ENCODE measurements around the gene PHF20. TPM values are rescaled to one million over a fixed set of nuclear protein-coding genes. Genes with fewer than 3 reads are reported as not detected.
"Not testable (repeated sequence)": the region's sequence is repeated elsewhere in the genome, so short reads cannot be mapped to it uniquely, and the experiment has no call there.

PHF20 gene
- 16.7 and 24.1 TPM in 2 replicates for total RNA-seq (2014; rRNA removed; shearing (Covaris generic))

DNA sequence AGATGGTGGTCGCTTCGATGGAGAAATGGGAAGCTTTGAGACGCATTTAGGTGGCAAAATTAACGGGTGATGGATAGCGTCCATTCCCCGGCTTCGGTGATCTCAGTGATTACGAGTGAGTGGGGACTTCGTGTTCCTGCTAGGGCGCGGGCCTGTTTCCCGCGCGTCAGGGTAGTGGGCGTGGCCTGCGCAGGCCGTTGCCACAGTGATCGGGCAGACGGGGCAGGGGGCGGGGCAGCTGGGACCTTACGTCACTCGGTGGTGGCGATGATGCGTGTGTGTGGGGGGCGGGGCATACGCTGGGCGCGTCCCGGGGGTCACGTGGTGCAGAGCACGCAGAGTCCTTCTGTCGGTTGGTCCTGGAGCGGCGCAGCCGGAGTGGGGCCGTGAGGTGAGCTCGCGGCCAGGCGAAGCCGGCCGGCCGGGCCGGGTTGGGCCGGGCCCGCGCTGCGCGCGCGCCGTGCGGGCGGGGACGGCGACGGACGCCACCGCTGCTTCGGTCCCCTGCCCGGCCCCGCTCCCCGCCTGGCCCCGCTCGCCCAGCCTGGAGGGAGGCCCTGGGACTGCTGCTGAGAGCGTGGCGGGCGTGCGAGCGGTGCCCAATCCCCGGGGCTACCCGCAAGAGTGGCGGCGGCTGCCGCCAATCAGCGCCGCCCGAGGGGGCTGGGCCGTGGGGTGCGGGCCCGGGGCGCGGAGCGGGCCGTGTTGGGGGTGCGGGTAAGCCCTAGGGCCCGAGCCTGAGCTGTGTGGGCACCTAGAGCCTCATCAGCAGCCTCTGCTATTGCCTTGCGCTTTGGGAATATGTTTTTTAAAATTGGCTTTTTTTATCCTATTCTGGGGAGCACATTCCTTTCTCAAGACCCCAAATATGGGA lies at the start of gene PHF20:
TSS of gene PHF20 (plus strand) at position 327 of the 874 bp plus-strand sequence. CDS start 29,508 bp downstream, outside the sequence.
- peak within 1 kb of the TSS; percentile 81 for H3K4me3 ChIP-seq
- peak; percentile 75 to 99 for DNase-seq (ENCODE audit: low read depth in 1 of 2, low spot score in 2 of 2)
- peak within 1 kb of the TSS; percentile 78 for H3K27ac ChIP-seq
- H3K4me1 ChIP-seq (replicated peaks): peaks cover 26% of the 10 kb centered on the region
- H3K27me3 ChIP-seq (replicated peaks): no peaks in the 10 kb centered on the region
- peaks cover 21% of the 10 kb centered on the region for H3K36me3 ChIP-seq
- no peaks in the 10 kb centered on the region for H3K9me3 ChIP-seq (replicated peaks)

DNA sequence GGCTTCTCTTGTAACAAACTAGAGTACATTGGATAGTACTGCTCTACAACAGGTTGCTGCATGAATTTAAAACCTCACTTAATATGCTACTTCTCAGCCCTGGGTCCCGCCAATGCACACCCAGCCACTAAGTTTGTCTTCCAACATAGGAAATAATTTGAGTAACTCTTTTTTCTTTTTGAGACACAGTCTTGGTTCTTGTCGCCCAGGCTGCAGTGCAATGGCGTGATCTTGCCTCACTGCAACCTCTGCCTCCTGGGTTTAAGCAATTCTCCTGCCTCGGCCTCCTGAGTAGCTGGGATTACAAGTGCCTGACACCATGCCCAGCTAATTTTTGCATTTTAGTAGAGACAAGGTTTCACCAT lies 48.6 kb upstream of the PHF20 start:
- H3K4me3 ChIP-seq; H3K4me1 ChIP-seq (replicated peaks); H3K27me3 ChIP-seq (replicated peaks); H3K27ac ChIP-seq; H3K9me3 ChIP-seq (replicated peaks); DNase-seq (ENCODE audit: low read depth in 1 of 2, low spot score in 2 of 2): not testable (repeated sequence)
- peaks cover 100% of the 10 kb centered on the region for H3K36me3 ChIP-seq

DNA sequence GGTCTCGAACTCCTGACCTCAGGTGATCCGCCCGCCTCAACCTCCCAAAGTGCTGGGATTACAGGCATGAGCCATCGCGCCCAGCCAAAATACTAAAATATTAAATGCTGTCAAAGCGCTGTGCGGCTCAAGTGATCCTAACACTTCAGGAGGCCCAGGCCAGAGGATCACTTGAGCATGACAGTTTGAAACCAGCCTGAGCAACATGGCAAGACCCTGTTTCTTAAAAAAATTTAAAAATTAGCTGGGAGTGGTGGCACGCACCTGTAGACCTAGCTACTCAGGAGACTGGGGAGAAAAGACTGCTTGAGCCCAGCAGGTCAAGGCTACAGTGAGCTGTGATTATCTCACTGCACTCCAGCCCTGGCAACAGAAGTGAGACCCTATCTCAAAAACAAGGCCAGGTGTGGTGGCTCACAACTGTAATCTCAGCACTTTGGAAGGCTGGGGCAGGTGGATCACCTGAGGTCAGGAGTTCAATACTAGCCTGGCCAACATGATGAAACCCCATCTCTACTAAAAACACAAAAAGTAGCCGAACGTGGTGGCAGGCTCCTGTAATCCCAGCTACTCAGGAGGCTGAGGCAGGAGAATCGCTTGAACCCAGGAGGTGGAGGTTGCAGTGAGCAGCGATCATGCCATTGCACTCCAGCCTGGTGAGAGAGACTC lies 48.0 kb upstream of the PHF20 start:
- H3K36me3 ChIP-seq: peaks cover 100% of the 10 kb centered on the region
- not testable (repeated sequence) for H3K4me3 ChIP-seq; H3K4me1 ChIP-seq (replicated peaks); DNase-seq (ENCODE audit: low read depth in 1 of 2, low spot score in 2 of 2); H3K27ac ChIP-seq; H3K27me3 ChIP-seq (replicated peaks); H3K9me3 ChIP-seq (replicated peaks)

- H3K4me3 ChIP-seq: no peak overlapping the region
- no peaks in the 10 kb centered on the region for H3K27me3 ChIP-seq (replicated peaks)
- peaks cover 100% of the 10 kb centered on the region for H3K36me3 ChIP-seq
- no peak for DNase-seq (ENCODE audit: low read depth in 1 of 2, low spot score in 2 of 2)
- H3K4me1 ChIP-seq (replicated peaks): no peaks in the 10 kb centered on the region
- no peak overlapping the region for H3K27ac ChIP-seq
- no peaks in the 10 kb centered on the region for H3K9me3 ChIP-seq (replicated peaks)
Observed at GRCh38 chr20:35724321-35725230, 47.2 kb upstream of the PHF20 start.

GRCh38 chr20:35726842-35727711 lies 44.7 kb upstream of the PHF20 start:
- no peaks in the 10 kb centered on the region for H3K4me1 ChIP-seq (replicated peaks)
- DNase-seq (ENCODE audit: low read depth in 1 of 2, low spot score in 2 of 2): no peak
- no peak overlapping the region for H3K4me3 ChIP-seq
- H3K9me3 ChIP-seq (replicated peaks): no peaks in the 10 kb centered on the region
- H3K27ac ChIP-seq: no peak overlapping the region
- no peaks in the 10 kb centered on the region for H3K27me3 ChIP-seq (replicated peaks)
- peaks cover 100% of the 10 kb centered on the region for H3K36me3 ChIP-seq

DNA sequence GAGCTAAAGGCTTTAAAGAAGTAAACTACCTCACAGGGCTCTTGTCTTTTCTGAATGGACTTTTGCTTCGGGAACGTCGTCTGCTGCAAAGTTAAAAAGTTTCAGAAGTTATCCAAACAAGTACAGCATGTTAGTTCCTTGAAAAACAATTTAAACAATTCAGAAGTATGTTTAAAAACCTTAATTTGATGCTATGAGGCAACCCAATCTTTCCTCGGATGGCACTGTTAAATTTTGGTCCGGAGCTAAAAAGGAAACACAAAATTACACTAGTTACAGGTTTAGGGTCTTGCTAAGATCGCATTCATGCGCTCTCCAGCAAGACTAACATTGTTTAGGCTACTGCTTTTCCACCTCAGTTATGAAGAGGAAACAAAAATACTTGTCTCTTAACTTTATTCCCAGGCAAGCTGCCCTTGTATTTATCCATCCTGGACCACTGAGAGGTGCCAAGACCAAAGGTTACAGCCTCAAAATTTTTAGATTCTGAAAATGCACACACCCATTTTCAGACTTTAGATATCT lies 42.5 kb upstream of the PHF20 start:
- Histone ChIP-seq H3K36me3 (peaks cover 100% of the 10 kb centered on the region), H3K9me3 (replicated peaks) (no peaks in the 10 kb centered on the region), H3K27me3 (replicated peaks) (no peaks in the 10 kb centered on the region), H3K4me3 (no peak overlapping the region), H3K27ac (no peak overlapping the region), H3K4me1 (replicated peaks) (no peaks in the 10 kb centered on the region)
- no peak for DNase-seq (ENCODE audit: low read depth in 1 of 2, low spot score in 2 of 2)

GRCh38 chr20:35729836-35730582 lies 41.8 kb upstream of the PHF20 start:
- Histone ChIP-seq H3K4me3 (no peak overlapping the region), H3K27me3 (replicated peaks) (no peaks in the 10 kb centered on the region), H3K27ac (no peak overlapping the region), H3K9me3 (replicated peaks) (no peaks in the 10 kb centered on the region), H3K4me1 (replicated peaks) (no peaks in the 10 kb centered on the region), H3K36me3 (peaks cover 100% of the 10 kb centered on the region)
- DNase-seq (ENCODE audit: low read depth in 1 of 2, low spot score in 2 of 2): no peak

- H3K27ac ChIP-seq: no peak overlapping the region
- no peaks in the 10 kb centered on the region for H3K9me3 ChIP-seq (replicated peaks)
- no peak overlapping the region for H3K4me3 ChIP-seq
- H3K36me3 ChIP-seq: peaks cover 100% of the 10 kb centered on the region
- no peak for DNase-seq (ENCODE audit: low read depth in 1 of 2, low spot score in 2 of 2)
- H3K4me1 ChIP-seq (replicated peaks): no peaks in the 10 kb centered on the region
- no peaks in the 10 kb centered on the region for H3K27me3 ChIP-seq (replicated peaks)
Observed at GRCh38 chr20:35730583-35731468, 41.0 kb upstream of the PHF20 start.

DNA sequence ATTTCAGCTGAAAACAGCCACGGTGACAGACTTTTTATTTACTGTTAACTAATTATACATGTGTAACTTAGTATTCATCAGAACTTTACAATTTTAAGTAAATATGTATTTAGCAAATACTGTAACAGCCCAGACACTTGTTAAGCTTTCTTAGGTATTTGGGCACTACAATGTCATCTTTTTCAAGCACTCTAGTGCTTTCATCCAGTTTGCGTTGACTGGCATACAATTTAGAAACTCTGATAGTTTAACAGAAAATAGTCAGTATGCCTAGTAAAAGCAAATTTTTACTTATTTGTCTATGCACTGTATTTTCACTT lies 40.4 kb upstream of the PHF20 start:
- H3K27ac ChIP-seq: no peak overlapping the region
- DNase-seq (ENCODE audit: low read depth in 1 of 2, low spot score in 2 of 2): no peak
- no peaks in the 10 kb centered on the region for H3K9me3 ChIP-seq (replicated peaks)
- no peak overlapping the region for H3K4me3 ChIP-seq
- peaks cover 100% of the 10 kb centered on the region for H3K36me3 ChIP-seq
- no peaks in the 10 kb centered on the region for H3K27me3 ChIP-seq (replicated peaks)
- H3K4me1 ChIP-seq (replicated peaks): no peaks in the 10 kb centered on the region

DNA sequence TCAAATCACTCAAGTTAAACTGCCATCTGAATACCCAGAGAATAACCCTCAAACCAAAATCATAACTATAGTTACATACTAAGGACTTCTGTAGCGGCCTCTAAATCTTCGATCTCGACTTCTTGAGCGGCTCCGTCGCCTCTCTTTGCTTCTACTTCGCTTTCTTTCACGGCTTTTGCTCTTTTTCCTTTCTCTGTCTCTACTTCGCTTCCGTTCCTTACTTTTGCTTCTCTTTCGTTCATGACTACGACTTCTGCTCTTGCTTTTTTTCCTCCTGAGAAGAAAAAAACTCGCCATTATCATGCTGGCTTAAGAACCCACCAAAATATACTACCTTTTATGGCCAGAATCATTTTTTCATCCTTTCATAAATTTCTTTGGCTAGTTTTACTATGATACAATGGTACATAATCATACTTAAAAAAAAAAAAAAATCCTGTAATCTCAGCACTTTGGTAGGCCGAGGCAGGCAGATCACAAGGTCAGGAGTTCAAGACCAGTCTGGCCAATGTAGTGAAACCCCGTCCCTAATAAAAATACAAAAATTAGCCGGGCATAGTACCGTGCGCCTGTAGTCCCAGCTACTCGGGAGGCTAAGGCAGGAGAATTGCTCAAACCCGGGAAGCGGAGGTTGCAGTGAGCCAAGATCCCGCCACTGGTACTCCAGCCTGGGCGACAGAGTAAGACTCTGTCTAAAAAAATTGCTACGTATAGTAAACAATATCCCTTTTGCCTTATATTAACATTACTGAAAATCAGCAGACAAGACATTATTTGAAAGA lies 39.8 kb upstream of the PHF20 start:
- no peaks in the 10 kb centered on the region for H3K9me3 ChIP-seq (replicated peaks)
- H3K4me1 ChIP-seq (replicated peaks): no peaks in the 10 kb centered on the region
- peaks cover 100% of the 10 kb centered on the region for H3K36me3 ChIP-seq
- no peaks in the 10 kb centered on the region for H3K27me3 ChIP-seq (replicated peaks)
- DNase-seq (ENCODE audit: low read depth in 1 of 2, low spot score in 2 of 2): no peak
- H3K4me3 ChIP-seq: no peak overlapping the region
- H3K27ac ChIP-seq: no peak overlapping the region

DNA sequence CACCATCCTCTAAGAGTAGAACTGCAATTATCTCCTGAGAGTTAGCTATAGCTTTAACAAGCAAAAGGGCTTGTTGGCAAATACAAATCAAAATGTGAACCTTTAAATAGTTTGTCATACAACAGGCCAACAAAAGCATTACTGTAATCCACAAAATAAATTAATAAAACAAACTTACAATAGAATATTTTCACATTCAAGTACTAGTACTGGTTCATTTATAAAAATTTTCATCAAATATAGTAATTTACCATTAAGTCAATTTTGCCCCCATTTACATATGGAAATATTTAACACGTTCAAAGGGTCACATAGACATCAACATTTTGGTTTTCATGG lies 39.2 kb upstream of the PHF20 start:
- no peak for DNase-seq (ENCODE audit: low read depth in 1 of 2, low spot score in 2 of 2)
- H3K27ac ChIP-seq: no peak overlapping the region
- no peaks in the 10 kb centered on the region for H3K4me1 ChIP-seq (replicated peaks)
- H3K27me3 ChIP-seq (replicated peaks): no peaks in the 10 kb centered on the region
- H3K9me3 ChIP-seq (replicated peaks): no peaks in the 10 kb centered on the region
- H3K36me3 ChIP-seq: peaks cover 100% of the 10 kb centered on the region
- H3K4me3 ChIP-seq: no peak overlapping the region

Measured in SJSA1 (cell line).